Measurements from ENCODE around the gene ANKEF1. TPM values are rescaled to one million over a fixed set of nuclear protein-coding genes. Genes with fewer than 3 reads are reported as not detected.

The ANKEF1 gene
- total and polyA plus RNA-seq, 5 donors from 2014 or later: 1.1 to 6.0 (median 3.9) TPM

DNA sequence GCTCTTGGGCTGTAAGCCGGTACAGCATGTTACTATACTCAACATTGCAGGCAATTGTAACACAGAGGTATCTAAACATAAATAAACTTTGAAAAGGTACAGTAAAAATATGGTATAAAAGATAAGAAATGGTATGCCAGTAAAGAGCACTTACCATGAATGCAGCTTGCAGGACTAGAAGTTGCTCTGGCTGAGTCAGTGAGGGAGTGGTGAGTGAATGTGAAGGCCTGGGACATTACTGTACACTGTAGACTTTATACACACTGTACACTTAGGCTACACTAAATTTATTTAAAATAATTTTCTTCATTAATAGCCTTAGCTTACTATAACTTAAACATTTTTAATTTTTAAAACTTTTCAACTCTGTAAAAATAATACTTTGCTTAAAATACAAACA lies 37.8 kb upstream of the ANKEF1 start:
- Histone ChIP-seq H3K9me3 (ENCODE audit: control insufficient read depth in 2 of 2, low read length in 2 of 2) (peaks cover 0 to 2% of the 10 kb centered on the region in 2 experiments), H3K4me1 (ENCODE audit: control insufficient read depth, insufficient read depth, low read length, poor library complexity, severe bottlenecking) (no peaks in the 10 kb centered on the region), H3K36me3 (ENCODE audit: control insufficient read depth, insufficient read depth, low read length) (no peaks in the 10 kb centered on the region), H3K27ac (ENCODE audit: insufficient read depth, low read length, poor library complexity, severe bottlenecking) (no peak overlapping the region), H3K27me3 (ENCODE audit: control insufficient read depth, insufficient read depth, low read length) (no peaks in the 10 kb centered on the region), H3K4me3 (ENCODE audit: low read depth, low read length) (no peak overlapping the region)
- H3K9me3 Mint-ChIP-seq: peaks cover 0 to 6% (median 0%) of the 10 kb centered on the region in 7 donors
- ATAC-seq (ENCODE audit: low read depth in 2 of 2) (no peak), DNase-seq (no peak)
- H3K27ac Mint-ChIP-seq: no peak overlapping the region
- no peak overlapping the region for H3K4me3 Mint-ChIP-seq
- H3K36me3 Mint-ChIP-seq: no peaks in the 10 kb centered on the region
- peaks cover 5% of the 10 kb centered on the region for H3K27me3 Mint-ChIP-seq
- H3K4me1 Mint-ChIP-seq: no peaks in the 10 kb centered on the region

- no peak overlapping the region for H3K27ac Mint-ChIP-seq
- no peak overlapping the region for H3K27ac ChIP-seq (ENCODE audit: insufficient read depth, low read length, poor library complexity, severe bottlenecking)
- no peaks in the 10 kb centered on the region for H3K36me3 ChIP-seq (ENCODE audit: control insufficient read depth, insufficient read depth, low read length)
- no peak for ATAC-seq (ENCODE audit: low read depth in 2 of 2)
- H3K4me1 ChIP-seq (ENCODE audit: control insufficient read depth, insufficient read depth, low read length, poor library complexity, severe bottlenecking): no peaks in the 10 kb centered on the region
- H3K9me3 Mint-ChIP-seq: peaks cover 0 to 2% (median 0%) of the 10 kb centered on the region in 7 donors
- H3K36me3 Mint-ChIP-seq: no peaks in the 10 kb centered on the region
- DNase-seq: no peak
- H3K4me3 Mint-ChIP-seq: no peak overlapping the region
- H3K4me1 Mint-ChIP-seq: no peaks in the 10 kb centered on the region
- H3K4me3 ChIP-seq (ENCODE audit: low read depth, low read length): no peak overlapping the region
- H3K27me3 ChIP-seq (ENCODE audit: control insufficient read depth, insufficient read depth, low read length): no peaks in the 10 kb centered on the region
- peaks cover 0 to 2% of the 10 kb centered on the region in 2 experiments for H3K9me3 ChIP-seq (ENCODE audit: control insufficient read depth in 2 of 2, low read length in 2 of 2)
- peaks cover 3% of the 10 kb centered on the region for H3K27me3 Mint-ChIP-seq
Observed at GRCh38 chr20:9999645-10000044, 35.1 kb upstream of the ANKEF1 start.

DNA sequence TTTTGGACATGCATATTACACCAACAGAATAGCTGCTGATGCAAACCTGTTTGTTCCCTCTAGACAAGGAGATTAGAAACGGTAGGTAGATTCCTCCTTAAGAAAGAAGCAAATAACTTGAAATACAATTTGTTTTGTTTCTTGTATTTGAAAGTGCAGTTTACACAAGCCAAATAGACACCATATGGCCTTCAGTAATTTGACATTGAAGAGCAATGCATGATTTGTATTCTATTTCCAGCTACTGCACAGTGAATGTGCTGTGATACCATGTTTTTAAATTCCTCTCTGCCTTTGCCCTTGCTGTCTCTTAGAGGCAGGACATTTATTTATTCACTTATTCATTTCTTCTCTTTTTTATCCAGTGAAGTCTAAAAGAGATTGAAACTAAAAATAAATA lies 31.9 kb upstream of the ANKEF1 start:
- H3K4me1 ChIP-seq (ENCODE audit: control insufficient read depth, insufficient read depth, low read length, poor library complexity, severe bottlenecking): no peaks in the 10 kb centered on the region
- no peak overlapping the region for H3K4me3 ChIP-seq (ENCODE audit: low read depth, low read length)
- Mint-ChIP-seq H3K27ac (no peak overlapping the region), H3K9me3 (no peaks in the 10 kb centered on the region), H3K4me1 (no peaks in the 10 kb centered on the region), H3K27me3 (no peaks in the 10 kb centered on the region), H3K4me3 (no peak overlapping the region), H3K36me3 (no peaks in the 10 kb centered on the region)
- no peak for DNase-seq
- no peak overlapping the region for H3K27ac ChIP-seq (ENCODE audit: insufficient read depth, low read length, poor library complexity, severe bottlenecking)
- H3K9me3 ChIP-seq (ENCODE audit: control insufficient read depth in 2 of 2, low read length in 2 of 2): no peaks in the 10 kb centered on the region
- H3K27me3 ChIP-seq (ENCODE audit: control insufficient read depth, insufficient read depth, low read length): no peaks in the 10 kb centered on the region
- no peak for ATAC-seq (ENCODE audit: low read depth in 2 of 2)
- no peaks in the 10 kb centered on the region for H3K36me3 ChIP-seq (ENCODE audit: control insufficient read depth, insufficient read depth, low read length)

DNA sequence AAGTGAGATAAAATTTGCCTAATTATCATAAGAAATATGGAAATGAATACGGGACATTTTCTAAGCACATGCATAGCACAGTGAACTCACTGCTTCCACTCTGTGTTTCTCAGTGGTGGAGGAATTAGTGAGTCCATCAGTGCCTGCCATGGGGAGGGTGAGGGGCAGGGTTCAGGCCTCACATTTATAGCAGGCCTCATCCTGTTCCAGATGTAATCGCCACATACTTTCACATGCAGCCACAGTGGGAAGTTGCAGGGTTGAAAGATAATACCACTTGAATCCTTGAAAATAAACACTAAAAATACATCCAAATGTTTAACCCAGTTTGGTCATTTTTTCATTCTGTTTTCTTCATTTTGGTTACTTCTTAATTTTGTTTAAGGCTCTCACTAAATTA lies 29.9 kb upstream of the ANKEF1 start:
- Histone ChIP-seq H3K9me3 (ENCODE audit: control insufficient read depth in 2 of 2, low read length in 2 of 2) (no peaks in the 10 kb centered on the region), H3K27ac (ENCODE audit: insufficient read depth, low read length, poor library complexity, severe bottlenecking) (no peak overlapping the region), H3K4me3 (ENCODE audit: low read depth, low read length) (no peak overlapping the region), H3K36me3 (ENCODE audit: control insufficient read depth, insufficient read depth, low read length) (no peaks in the 10 kb centered on the region), H3K4me1 (ENCODE audit: control insufficient read depth, insufficient read depth, low read length, poor library complexity, severe bottlenecking) (no peaks in the 10 kb centered on the region), H3K27me3 (ENCODE audit: control insufficient read depth, insufficient read depth, low read length) (no peaks in the 10 kb centered on the region)
- no peak overlapping the region for H3K4me3 Mint-ChIP-seq
- H3K36me3 Mint-ChIP-seq: no peaks in the 10 kb centered on the region
- H3K9me3 Mint-ChIP-seq: no peaks in the 10 kb centered on the region
- no peak for ATAC-seq (ENCODE audit: low read depth in 2 of 2)
- no peak for DNase-seq
- peaks cover 5% of the 10 kb centered on the region for H3K27me3 Mint-ChIP-seq
- H3K27ac Mint-ChIP-seq: no peak overlapping the region
- no peaks in the 10 kb centered on the region for H3K4me1 Mint-ChIP-seq

GRCh38 chr20:10005885-10006284 lies 28.9 kb upstream of the ANKEF1 start:
- no peaks in the 10 kb centered on the region for H3K4me1 Mint-ChIP-seq
- no peaks in the 10 kb centered on the region for H3K27me3 ChIP-seq (ENCODE audit: control insufficient read depth, insufficient read depth, low read length)
- DNase-seq: no peak
- no peak overlapping the region for H3K4me3 Mint-ChIP-seq
- no peak overlapping the region for H3K4me3 ChIP-seq (ENCODE audit: low read depth, low read length)
- H3K4me1 ChIP-seq (ENCODE audit: control insufficient read depth, insufficient read depth, low read length, poor library complexity, severe bottlenecking): no peaks in the 10 kb centered on the region
- no peak overlapping the region for H3K27ac Mint-ChIP-seq
- no peak for ATAC-seq (ENCODE audit: low read depth in 2 of 2)
- no peaks in the 10 kb centered on the region for H3K36me3 ChIP-seq (ENCODE audit: control insufficient read depth, insufficient read depth, low read length)
- no peaks in the 10 kb centered on the region for H3K9me3 ChIP-seq (ENCODE audit: control insufficient read depth in 2 of 2, low read length in 2 of 2)
- H3K9me3 Mint-ChIP-seq: no peaks in the 10 kb centered on the region
- H3K36me3 Mint-ChIP-seq: no peaks in the 10 kb centered on the region
- H3K27ac ChIP-seq (ENCODE audit: insufficient read depth, low read length, poor library complexity, severe bottlenecking): no peak overlapping the region
- H3K27me3 Mint-ChIP-seq: peaks cover 5% of the 10 kb centered on the region

DNA sequence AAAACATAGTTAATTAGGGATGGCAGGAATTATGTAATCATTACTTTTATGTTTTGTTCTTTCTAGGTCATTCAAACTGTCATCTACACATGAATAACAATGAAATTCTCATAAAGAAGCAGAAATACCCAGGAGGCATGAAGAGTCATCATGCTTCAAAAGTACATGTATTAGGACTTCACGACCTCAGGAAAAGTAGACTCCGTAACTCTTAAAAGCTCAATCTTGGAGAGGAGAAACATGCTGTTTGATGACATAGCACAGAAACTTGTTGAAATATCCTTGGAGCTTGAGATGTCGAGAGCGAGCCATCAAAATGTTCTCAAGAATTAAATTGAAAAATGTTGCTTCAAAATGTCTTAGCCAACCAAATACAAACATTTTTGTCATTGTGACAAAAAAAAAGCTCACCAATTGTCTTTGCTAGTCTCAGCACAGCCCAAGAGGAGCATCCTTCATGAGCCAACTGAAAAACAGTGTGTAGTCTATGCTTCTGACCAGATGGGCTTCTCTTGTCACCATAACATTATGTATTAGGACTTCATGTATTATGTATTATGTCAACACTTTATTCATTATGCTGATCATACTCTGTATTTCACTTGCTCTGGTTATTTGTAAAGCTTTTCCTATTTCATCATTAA lies 28.2 kb upstream of the ANKEF1 start:
- DNase-seq (no peak), ATAC-seq (ENCODE audit: low read depth in 2 of 2) (no peak)
- Mint-ChIP-seq H3K9me3 (no peaks in the 10 kb centered on the region), H3K27me3 (peaks cover 5% of the 10 kb centered on the region), H3K4me3 (no peak overlapping the region), H3K27ac (no peak overlapping the region), H3K4me1 (no peaks in the 10 kb centered on the region), H3K36me3 (no peaks in the 10 kb centered on the region)
- Histone ChIP-seq H3K36me3 (ENCODE audit: control insufficient read depth, insufficient read depth, low read length) (no peaks in the 10 kb centered on the region), H3K4me1 (ENCODE audit: control insufficient read depth, insufficient read depth, low read length, poor library complexity, severe bottlenecking) (no peaks in the 10 kb centered on the region), H3K27ac (ENCODE audit: insufficient read depth, low read length, poor library complexity, severe bottlenecking) (no peak overlapping the region), H3K27me3 (ENCODE audit: control insufficient read depth, insufficient read depth, low read length) (no peaks in the 10 kb centered on the region), H3K9me3 (ENCODE audit: control insufficient read depth in 2 of 2, low read length in 2 of 2) (no peaks in the 10 kb centered on the region), H3K4me3 (ENCODE audit: low read depth, low read length) (no peak overlapping the region)

- H3K4me1 Mint-ChIP-seq: no peaks in the 10 kb centered on the region
- no peak overlapping the region for H3K4me3 ChIP-seq (ENCODE audit: low read depth, low read length)
- H3K27ac ChIP-seq (ENCODE audit: insufficient read depth, low read length, poor library complexity, severe bottlenecking): no peak overlapping the region
- no peaks in the 10 kb centered on the region for H3K27me3 ChIP-seq (ENCODE audit: control insufficient read depth, insufficient read depth, low read length)
- H3K4me3 Mint-ChIP-seq: no peak overlapping the region
- H3K36me3 Mint-ChIP-seq: no peaks in the 10 kb centered on the region
- peaks cover 5% of the 10 kb centered on the region for H3K27me3 Mint-ChIP-seq
- no peaks in the 10 kb centered on the region for H3K9me3 ChIP-seq (ENCODE audit: control insufficient read depth in 2 of 2, low read length in 2 of 2)
- ATAC-seq (ENCODE audit: low read depth in 2 of 2) (no peak), DNase-seq (no peak)
- H3K27ac Mint-ChIP-seq: no peak overlapping the region
- H3K4me1 ChIP-seq (ENCODE audit: control insufficient read depth, insufficient read depth, low read length, poor library complexity, severe bottlenecking): no peaks in the 10 kb centered on the region
- no peaks in the 10 kb centered on the region for H3K9me3 Mint-ChIP-seq
- H3K36me3 ChIP-seq (ENCODE audit: control insufficient read depth, insufficient read depth, low read length): no peaks in the 10 kb centered on the region
Observed at GRCh38 chr20:10007158-10007557, 27.6 kb upstream of the ANKEF1 start.

- H3K9me3 Mint-ChIP-seq: no peaks in the 10 kb centered on the region
- no peak overlapping the region for H3K4me3 Mint-ChIP-seq
- H3K4me1 ChIP-seq (ENCODE audit: control insufficient read depth, insufficient read depth, low read length, poor library complexity, severe bottlenecking): no peaks in the 10 kb centered on the region
- H3K9me3 ChIP-seq (ENCODE audit: control insufficient read depth in 2 of 2, low read length in 2 of 2): no peaks in the 10 kb centered on the region
- no peak overlapping the region for H3K4me3 ChIP-seq (ENCODE audit: low read depth, low read length)
- no peaks in the 10 kb centered on the region for H3K36me3 ChIP-seq (ENCODE audit: control insufficient read depth, insufficient read depth, low read length)
- H3K27me3 ChIP-seq (ENCODE audit: control insufficient read depth, insufficient read depth, low read length): no peaks in the 10 kb centered on the region
- no peaks in the 10 kb centered on the region for H3K4me1 Mint-ChIP-seq
- no peak overlapping the region for H3K27ac Mint-ChIP-seq
- peaks cover 5% of the 10 kb centered on the region for H3K27me3 Mint-ChIP-seq
- no peak for DNase-seq
- no peak overlapping the region for H3K27ac ChIP-seq (ENCODE audit: insufficient read depth, low read length, poor library complexity, severe bottlenecking)
- no peaks in the 10 kb centered on the region for H3K36me3 Mint-ChIP-seq
- no peak for ATAC-seq (ENCODE audit: low read depth in 2 of 2)
Observed at GRCh38 chr20:10007747-10008146, 27.0 kb upstream of the ANKEF1 start.

Data from CD4-positive, CD25-positive, alpha-beta regulatory T cell (primary cell).